ENCODE data around the gene FAM177A1.
"Not testable (repeated sequence)": the region's sequence is repeated elsewhere in the genome, so short reads cannot be mapped to it uniquely, and the experiment has no call there.

Gene FAM177A1, protein sequence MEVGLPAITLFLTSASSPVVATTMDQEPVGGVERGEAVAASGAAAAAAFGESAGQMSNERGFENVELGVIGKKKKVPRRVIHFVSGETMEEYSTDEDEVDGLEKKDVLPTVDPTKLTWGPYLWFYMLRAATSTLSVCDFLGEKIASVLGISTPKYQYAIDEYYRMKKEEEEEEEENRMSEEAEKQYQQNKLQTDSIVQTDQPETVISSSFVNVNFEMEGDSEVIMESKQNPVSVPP

GRCh38 chr14:35046048-35046750, at the start of gene FAM177A1:
Gene FAM177A1, plus strand, starts transcription at chr14:35046272. Its CDS starts 192 bp downstream, at chr14:35046464.
- DNase-seq: peak; percentile 99

- DNase-seq: peak; percentile 93
These were observed 48.3 kb upstream of the FAM177A1 start for GRCh38 chr14:34997762-34998161.

GRCh38 chr14:34999500-34999899, 46.6 kb upstream of the FAM177A1 start:
- DNase-seq: no peak

DNA sequence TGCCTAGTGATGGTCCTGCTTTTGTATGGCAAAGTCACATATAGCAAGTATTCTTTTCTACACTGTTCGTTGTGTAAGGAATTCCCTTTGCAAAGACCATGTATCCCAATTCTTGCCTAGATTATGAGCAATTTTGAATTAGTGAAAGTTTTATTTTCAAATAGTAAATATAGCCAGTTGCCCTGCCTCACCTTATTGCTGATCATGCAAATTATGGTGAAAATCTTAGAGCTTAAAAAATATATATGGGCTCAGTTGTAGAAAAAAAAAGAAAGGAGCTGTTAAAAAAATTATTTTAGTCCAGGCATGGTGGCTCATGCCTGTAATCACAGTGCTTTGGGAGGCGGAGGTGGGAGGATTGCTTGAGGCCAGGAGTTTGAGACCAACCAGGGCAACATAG, 44.5 kb upstream of the FAM177A1 start:
- DNase-seq: no peak

DNA sequence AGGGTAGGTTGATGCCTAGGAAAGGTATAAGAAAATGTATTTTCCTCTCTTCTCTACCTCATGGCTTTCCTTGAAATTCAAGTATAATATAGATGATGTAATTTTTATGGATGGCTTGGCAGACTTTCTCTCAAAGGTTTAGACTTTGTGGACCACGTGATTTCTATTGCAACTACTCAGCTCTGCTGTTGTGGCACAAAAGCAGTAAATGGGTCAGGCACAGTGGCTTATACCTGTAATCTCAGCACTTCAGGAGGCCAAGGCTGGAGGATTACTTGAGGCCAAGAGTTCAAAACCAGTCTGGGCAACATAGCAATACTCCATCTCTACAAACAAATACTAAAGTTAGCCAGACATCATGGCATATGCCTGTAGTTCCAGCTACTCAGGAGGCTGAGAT, 41.2 kb upstream of the FAM177A1 start:
- DNase-seq: no peak

DNA sequence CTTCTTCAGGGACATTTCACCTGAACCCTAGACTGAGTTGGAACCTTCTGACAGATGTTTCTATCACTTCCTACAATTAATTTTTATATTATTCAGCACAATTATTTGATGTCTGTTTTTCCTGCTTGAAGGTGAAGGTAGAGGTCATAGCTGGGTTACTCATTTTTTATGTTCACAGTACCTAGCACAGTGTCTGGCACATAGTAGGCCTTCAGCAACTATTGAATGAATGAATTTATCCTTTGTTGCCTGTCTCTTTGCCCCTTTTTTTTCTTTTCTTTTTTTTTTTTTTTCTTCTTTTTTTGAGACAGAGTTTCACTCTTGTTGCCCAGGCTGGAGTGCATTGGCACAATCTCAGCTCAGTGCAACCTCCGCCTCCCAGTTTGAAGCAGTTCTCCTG, 29.5 kb upstream of the FAM177A1 start:
- no peak for DNase-seq

DNA sequence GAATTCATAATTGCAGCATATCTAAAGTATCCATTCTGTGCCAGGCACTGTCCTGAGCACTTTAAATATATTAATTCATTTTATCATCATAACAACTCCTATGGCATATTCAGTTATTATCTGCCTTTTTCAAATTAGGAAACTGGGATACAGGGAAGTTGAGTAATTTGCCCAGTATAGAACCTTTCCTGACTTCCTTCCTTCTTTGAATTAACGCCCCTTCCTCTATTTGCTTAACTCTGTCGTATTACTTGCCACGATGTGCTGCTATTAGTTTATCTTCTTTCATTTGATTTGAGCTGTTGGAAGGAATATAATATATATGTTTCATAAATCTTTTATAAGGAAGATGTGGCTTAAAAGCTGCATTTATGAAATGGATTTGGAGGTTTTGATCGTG, 25.4 kb upstream of the FAM177A1 start:
- no peak for DNase-seq

DNA sequence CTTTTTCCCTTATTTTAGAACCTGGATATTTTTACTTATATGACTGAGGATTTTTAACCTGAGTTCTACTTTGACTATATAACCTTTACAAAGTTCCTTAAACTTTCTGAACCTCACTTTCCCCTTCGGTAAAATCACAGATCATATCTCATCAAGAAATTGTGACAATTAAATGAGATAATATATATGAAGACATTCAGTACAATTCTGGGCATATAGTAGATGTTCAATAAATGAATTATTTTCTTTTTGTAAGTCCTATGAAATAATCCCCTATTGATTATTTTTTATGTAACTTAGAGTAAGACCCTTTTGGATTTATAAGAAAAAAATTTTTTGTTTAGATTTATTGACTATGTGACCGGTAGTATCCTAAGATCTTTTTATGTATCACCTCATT, 17.6 kb upstream of the FAM177A1 start:
- DNase-seq: no peak

DNA sequence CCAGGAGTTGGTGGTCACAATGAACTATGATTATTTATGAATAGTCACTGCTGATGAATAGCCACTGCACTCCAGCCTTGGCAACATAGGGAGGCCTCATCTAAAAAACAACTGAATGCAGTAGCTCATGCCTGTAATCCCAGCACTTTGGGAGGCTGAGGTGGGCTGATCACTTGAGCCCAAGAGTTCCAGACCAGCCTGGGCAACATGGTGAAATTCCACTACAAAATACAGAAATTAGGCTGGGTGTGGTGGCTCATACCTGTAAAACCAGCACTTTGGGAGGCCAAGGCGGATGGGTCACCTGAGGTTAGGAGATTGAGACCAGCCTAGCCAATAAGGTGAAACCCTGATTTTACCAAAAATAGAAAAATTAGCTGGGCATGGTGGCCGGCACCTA, 13.5 kb upstream of the FAM177A1 start:
- no peak for DNase-seq

- no peak for DNase-seq
These were observed 11.6 kb upstream of the FAM177A1 start for GRCh38 chr14:35034440-35034833.

GRCh38 chr14:35034944-35035554, 11.0 kb upstream of the FAM177A1 start:
- DNase-seq: not testable (repeated sequence)

DNA sequence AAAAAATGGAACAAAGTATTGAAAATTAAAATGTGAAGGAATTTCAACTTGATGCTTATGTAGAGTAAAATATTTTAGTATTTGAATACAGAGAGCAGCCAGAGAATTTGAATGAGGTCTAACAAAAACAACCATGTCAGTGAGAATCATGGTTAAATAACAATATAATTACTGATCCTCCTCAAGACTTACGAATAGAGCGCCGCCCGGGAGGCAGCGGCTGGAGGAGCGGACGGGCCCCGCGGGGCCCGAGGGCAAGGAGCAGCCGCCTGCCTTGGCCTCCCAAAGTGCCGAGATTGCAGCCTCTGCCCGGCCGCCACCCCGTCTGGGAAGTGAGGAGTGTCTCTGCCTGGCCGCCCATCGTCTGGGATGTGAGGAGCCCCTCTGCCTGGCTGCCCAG, 7.8 kb upstream of the FAM177A1 start:
- DNase-seq: not testable (repeated sequence)

- no peak for DNase-seq
These were observed 3.4 kb upstream of the FAM177A1 start for GRCh38 chr14:35042632-35043031.

- DNase-seq: no peak
These were observed 3.0 kb upstream of the FAM177A1 start for GRCh38 chr14:35043046-35043445.

GRCh38 chr14:35044939-35045797, 904 bp upstream of the FAM177A1 start:
- DNase-seq: no peak

DNA sequence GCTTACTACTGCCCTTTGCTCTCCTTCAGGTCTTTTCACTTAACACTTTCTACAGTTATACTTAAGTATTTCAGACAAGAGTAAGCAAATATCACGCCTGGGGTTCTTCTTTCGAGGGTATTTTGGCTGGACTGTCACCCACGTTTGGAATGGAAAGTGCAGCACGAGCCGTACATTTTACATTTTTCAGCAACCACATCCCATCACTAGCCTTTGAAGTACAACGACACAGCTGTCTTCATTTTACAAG, 349 bp upstream of the FAM177A1 start:
- no peak for DNase-seq

DNA sequence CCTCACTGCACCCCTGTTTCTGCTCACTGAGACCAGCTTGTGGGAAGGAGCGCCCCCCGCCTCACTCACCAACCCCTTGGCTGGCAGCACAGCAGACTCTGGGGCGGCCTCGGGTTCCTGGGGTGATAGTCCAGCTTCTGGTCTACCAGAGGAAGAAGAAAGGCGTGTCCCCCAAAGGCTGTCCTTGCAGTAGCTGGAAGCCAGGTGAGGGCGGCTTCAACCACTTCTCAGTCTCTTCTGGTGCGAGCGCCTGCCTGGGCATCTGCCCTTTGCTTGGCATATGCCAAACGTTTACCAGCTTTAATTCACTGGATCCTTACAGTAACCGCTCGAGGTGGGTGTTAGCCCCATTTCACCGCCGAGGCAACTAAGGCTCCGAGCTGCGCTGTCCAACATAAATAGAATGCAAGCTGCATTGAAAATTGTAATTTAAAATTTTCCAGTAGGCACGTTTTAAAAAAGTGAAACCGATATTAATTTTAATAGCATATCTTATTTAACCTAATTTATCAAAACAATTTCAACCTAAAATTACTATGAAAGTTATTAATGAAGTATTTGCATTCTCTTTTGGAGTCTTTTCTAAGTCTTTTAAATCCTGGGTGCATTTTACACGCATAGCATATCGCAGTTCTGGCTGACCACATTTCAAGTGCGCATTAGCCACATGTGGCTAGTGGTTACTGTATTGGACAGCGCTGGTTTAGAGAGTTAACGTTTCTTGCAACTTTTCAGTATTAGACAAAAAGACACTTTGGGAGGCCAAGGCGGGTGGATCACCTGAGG, 872 bp downstream of the FAM177A1 start:
- DNase-seq: peak; percentile 76

GRCh38 chr14:35047976-35048513, 2.0 kb downstream of the FAM177A1 start:
- DNase-seq: no peak

GRCh38 chr14:35050652-35051051, 4.6 kb downstream of the FAM177A1 start:
- DNase-seq: no peak

- DNase-seq: no peak
These were observed 5.7 kb downstream of the FAM177A1 start for GRCh38 chr14:35051796-35052195.

DNA sequence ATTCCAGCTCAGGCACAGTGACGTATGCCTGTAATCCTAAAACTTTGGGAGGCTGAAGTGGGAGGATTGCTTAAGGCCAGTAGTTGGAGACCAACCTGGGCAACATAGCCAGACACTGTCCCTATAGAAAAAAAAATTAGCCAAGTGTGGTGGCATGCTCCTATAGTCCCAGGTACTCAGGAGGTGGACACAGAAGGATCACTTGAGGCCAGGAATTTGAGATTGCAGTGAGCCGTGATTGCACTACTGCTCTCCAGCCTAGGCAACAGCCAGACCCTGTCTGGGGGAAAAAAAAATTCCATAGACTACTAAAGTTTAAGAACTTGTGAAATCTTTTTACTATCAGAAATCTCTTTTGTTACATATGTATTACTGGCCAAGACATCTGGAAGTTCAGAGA, 6.6 kb downstream of the FAM177A1 start:
- DNase-seq: no peak

DNA sequence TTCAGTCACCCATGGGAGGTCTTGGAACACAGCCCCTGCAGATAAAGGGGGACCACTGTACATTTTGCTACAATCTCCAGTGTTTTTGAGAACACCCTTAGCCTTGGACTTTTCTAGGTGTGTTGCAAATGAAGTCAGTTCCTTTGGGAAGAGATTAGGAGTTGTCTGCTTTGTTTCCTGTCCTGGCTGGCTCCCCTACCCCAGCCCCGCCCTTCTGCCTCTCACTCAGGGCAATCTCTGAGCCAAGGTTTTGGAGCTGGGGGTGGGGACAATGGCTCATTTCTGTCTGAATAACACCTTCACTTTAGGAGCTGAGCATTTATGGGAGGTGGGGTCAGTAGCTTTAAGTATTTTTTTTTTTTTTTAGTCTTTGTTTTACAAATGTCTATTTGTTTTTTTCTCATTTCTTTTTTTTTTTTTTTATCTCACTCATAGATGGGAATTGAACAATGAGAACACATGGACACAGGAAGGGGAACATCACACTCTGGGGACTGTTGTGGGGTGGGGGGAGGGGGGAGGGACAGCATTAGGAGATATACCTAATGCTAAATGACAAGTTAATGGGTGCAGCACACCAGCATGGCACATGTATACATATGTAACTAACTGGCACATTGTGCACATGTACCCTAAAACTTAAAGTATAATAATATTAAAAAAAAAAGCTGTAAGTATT, 15.2 kb downstream of the FAM177A1 start:
- not testable (repeated sequence) for DNase-seq

All from NCI-H2171 treated with DMSO at 0.1 percent for 48 hours (cell line).